Fibroblast of lung (primary cell): ENCODE data around the gene LGALS3BP.

Experiments used
- EZH2 ChIP-seq: IDR thresholded peaks from 2 replicates; pipeline ENCODE4 v1.5.1; 2012; ENCODE audit warnings: low read length, control low read depth, mild to moderate bottlenecking; ENCODE audit errors: missing control alignments
- TF ChIP-seq, protein P1 (sequence below), 2 donors: IDR thresholded peaks in 1 of 2; conservative IDR thresholded peaks in 1 of 2; 1 replicate in 1 of 2; 2 replicates in 1 of 2; pipeline ENCODE4 v1.5.1; 2011 to 2012; ENCODE audit warnings: low read length in 2 of 2, control low read depth in 1 of 2, inconsistent platforms in 1 of 2, low read depth in 1 of 2, mild to moderate bottlenecking in 1 of 2

DNA sequence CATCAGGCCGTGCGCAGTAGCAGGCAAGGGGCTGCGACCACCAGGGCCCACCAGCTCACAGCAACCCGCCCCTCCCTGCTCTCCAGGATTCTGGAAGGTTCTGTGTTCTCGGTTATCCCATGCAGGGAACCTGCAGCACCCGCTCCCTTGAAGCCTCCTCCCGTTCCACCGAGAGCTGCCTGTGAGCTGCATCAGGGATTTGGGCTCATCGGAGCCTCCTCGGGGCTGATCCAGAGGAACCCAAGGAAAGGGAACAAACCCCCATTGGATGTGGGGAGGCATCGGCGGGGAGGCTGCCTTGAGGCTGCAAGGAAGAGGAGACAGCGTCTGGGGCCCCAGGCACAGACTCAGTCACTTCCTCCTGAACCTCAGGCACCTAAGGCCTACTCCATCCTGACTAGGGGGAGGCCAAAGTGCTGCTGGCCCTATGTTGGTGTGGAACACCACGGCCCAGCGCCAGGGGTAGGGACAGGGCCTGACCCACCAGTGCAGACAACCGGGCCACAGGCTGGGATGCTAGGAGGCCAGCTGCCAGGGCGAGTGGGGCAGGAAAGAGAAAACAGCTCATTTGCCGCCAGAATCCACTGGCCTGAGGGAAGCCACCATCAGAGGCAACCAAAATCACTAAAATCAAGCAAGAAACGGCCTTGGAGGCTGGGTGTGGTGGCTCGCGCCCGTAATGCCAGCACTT lies 14.4 kb upstream of the LGALS3BP start:
- TF ChIP-seq, protein P1, sequence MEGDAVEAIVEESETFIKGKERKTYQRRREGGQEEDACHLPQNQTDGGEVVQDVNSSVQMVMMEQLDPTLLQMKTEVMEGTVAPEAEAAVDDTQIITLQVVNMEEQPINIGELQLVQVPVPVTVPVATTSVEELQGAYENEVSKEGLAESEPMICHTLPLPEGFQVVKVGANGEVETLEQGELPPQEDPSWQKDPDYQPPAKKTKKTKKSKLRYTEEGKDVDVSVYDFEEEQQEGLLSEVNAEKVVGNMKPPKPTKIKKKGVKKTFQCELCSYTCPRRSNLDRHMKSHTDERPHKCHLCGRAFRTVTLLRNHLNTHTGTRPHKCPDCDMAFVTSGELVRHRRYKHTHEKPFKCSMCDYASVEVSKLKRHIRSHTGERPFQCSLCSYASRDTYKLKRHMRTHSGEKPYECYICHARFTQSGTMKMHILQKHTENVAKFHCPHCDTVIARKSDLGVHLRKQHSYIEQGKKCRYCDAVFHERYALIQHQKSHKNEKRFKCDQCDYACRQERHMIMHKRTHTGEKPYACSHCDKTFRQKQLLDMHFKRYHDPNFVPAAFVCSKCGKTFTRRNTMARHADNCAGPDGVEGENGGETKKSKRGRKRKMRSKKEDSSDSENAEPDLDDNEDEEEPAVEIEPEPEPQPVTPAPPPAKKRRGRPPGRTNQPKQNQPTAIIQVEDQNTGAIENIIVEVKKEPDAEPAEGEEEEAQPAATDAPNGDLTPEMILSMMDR (conservative IDR thresholded peaks at IDR 0.05 in 1 of 2, IDR thresholded peaks at IDR 0.05 in 1 of 2; ENCODE audit: low read depth in 1 of 2, low read length in 2 of 2) = no peak
- TF ChIP-seq EZH2 = no peak
